Cardiac septum (tissue), 1 donor: ENCODE measurements around the gene EEF1AKMT1. TPM values are rescaled to one million over a fixed set of nuclear protein-coding genes. Genes with fewer than 3 reads are reported as not detected.

ENCODE experiments used
- DNase-seq: peaks from one replicate; pipeline ENCODE4 v3.0.0-alpha.2; 2020; ENCODE audit warnings: low spot score
- intact Hi-C: fragments of 100-400 bp; cut with DNase I; formaldehyde crosslinking; loops from one replicate; pipeline ENCODE4 v1.14.0; 2022
- total RNA-seq: library from RNA; stranded (reverse); fragmentation: NEBNext Ultra II Directional; extraction: Animal tissue kit (Norgen Biotek cat#: 25700); gene quantifications from one replicate; pipeline ENCODE4 v1.2.1, GENCODE V29; 2021
- donor health status: DM: no; HTN: no; CAD: no.

EEF1AKMT1 gene
- total RNA-seq, 1 donor from 2014 or later: 6.2 TPM

- intact Hi-C loops: no loop called here
- DNase-seq: no peak
Measured at GRCh38 chr13:20680416-20681080, 93.2 kb downstream of the EEF1AKMT1 start.

GRCh38 chr13:20679879-20680278 lies 93.9 kb downstream of the EEF1AKMT1 start:
- no peak for DNase-seq
- intact Hi-C loops: no loop called here

Other genes starting within 250 kb of the EEF1AKMT1 start
- gene CRYL1, start 248.1 kb downstream of the EEF1AKMT1 start, total RNA-seq: 20.6 TPM
- 9.7 TPM for gene IFT88, start 206.8 kb downstream of the EEF1AKMT1 start, total RNA-seq
- 2.4 TPM for gene IL17D, start 70.3 kb downstream of the EEF1AKMT1 start, total RNA-seq
- 49.5 TPM for gene XPO4, start 128.8 kb upstream of the EEF1AKMT1 start, total RNA-seq